ENCODE data around the gene GPX4. TPM values are rescaled to one million over a fixed set of nuclear protein-coding genes. Genes with fewer than 3 reads are reported as not detected.

Gene GPX4
- total RNA-seq, 1 donor, result 288 TPM

DNA sequence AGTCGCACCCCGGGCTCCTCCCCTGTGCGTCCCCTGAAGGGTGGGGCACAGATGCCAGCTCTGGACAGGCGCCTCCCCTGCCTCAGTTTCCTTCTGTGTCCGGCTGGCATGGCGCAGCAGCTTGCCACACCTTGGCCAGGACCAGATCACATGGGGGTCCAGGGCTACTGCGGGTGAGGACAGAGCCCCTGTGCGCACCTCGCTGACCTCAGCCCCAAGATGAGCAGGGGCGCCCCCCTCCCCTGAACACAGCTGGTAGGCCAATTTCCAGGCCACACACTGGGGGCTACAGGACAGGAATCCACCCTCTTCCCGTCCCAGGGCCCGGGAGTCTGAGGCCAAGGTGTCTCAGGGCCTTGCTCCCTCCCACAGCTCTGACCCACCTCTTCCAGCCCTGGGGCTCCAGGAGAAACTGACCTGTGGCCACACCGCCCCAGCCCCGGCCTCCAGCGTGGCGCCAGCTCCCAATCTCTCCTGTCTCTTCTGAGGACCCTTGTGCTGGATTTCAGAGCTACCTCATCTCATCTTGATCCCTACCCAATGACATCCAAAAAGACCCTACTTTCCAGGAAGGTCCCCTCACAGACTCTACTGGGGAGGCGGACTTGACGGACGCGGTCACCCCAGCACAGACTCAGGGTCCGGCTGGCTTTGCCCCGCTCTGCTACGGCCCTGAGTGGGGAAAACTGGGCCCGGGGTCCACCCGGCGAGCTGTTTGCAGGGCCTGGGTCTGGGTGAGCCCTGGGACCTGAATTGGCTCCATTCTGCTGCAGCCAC lies 42.0 kb downstream of the GPX4 start:
- DNase-seq (ENCODE audit: low read depth), result no peak
- no peak overlapping the region for H3K4me3 ChIP-seq (ENCODE audit: low read depth, low read length)
- TF ChIP-seq, protein P1, sequence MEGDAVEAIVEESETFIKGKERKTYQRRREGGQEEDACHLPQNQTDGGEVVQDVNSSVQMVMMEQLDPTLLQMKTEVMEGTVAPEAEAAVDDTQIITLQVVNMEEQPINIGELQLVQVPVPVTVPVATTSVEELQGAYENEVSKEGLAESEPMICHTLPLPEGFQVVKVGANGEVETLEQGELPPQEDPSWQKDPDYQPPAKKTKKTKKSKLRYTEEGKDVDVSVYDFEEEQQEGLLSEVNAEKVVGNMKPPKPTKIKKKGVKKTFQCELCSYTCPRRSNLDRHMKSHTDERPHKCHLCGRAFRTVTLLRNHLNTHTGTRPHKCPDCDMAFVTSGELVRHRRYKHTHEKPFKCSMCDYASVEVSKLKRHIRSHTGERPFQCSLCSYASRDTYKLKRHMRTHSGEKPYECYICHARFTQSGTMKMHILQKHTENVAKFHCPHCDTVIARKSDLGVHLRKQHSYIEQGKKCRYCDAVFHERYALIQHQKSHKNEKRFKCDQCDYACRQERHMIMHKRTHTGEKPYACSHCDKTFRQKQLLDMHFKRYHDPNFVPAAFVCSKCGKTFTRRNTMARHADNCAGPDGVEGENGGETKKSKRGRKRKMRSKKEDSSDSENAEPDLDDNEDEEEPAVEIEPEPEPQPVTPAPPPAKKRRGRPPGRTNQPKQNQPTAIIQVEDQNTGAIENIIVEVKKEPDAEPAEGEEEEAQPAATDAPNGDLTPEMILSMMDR (IDR thresholded peaks at IDR 0.05; ENCODE audit: insufficient read depth, low read length), result no peak

DNA sequence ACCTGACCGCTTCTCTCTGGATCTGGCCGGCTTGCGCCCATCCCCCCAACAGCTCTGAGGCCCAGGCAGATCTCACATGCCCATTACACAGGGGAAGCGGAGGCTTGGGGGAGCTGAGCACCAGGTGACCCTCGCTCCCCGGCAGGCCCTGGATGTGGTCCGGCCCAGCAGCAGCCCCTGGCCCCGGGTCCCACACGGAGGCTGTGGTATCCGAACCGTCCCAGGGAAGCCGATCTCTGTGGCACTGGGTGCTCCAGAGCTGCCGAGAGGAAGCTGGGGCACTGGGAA lies 42.6 kb downstream of the GPX4 start:
- TF ChIP-seq, protein P1 (IDR thresholded peaks at IDR 0.05; ENCODE audit: insufficient read depth, low read length), result no peak
- no peak overlapping the region for H3K4me3 ChIP-seq (ENCODE audit: low read depth, low read length)
- DNase-seq (ENCODE audit: low read depth), result no peak

DNA sequence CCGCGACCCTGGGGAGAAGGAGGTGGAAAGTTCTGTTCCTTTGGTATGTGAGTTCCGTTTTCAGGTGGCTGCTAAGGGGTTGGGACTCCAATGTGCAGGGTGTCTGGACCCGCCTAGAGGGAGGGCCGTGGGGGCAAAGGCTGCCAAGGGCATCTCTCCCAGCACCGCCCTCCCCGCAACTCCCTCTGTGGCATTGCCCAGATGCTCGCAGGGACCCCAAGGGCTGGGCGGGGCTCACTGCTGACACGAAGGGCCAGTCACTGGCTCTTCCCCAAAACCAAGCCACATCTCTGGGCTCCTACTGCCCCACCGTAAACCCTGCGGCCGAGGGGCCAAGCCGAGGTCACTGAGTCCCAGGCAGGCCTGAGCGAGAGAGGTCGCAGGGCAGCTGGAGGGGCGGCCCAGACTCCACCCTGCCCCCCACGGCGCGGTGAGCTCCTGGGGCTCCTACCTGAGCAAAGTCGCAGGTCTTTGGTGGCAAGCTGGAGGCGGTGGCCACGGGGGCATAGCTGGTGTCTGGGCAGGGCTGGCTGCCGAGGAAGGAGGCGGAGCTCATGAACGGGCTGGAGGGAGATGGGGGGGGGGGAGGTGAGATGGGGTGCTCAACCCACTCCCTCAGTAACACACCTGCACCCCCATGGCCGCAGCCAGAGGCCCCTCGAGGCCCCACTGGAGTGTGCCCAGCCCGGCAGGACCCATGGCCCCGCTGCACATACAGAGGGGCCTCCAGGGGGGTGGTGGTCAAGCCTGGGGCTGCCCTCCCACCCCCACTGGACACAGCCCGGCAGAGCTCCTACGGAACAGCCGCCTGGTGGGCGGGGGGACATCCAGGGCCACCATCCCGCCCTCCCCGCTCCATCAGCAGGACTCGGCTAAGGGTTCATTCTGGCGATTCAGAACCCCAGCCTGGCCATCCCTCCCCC lies 43.3 kb downstream of the GPX4 start:
- no peak for DNase-seq (ENCODE audit: low read depth)
- TF ChIP-seq, protein P1 (IDR thresholded peaks at IDR 0.05; ENCODE audit: insufficient read depth, low read length), result no peak
- no peak overlapping the region for H3K4me3 ChIP-seq (ENCODE audit: low read depth, low read length)

GRCh38 chr19:1147934-1148549 lies 44.2 kb downstream of the GPX4 start:
- DNase-seq (ENCODE audit: low read depth), result no peak
- no peak overlapping the region for H3K4me3 ChIP-seq (ENCODE audit: low read depth, low read length)
- TF ChIP-seq, protein P1 (IDR thresholded peaks at IDR 0.05; ENCODE audit: insufficient read depth, low read length), result no peak

DNA sequence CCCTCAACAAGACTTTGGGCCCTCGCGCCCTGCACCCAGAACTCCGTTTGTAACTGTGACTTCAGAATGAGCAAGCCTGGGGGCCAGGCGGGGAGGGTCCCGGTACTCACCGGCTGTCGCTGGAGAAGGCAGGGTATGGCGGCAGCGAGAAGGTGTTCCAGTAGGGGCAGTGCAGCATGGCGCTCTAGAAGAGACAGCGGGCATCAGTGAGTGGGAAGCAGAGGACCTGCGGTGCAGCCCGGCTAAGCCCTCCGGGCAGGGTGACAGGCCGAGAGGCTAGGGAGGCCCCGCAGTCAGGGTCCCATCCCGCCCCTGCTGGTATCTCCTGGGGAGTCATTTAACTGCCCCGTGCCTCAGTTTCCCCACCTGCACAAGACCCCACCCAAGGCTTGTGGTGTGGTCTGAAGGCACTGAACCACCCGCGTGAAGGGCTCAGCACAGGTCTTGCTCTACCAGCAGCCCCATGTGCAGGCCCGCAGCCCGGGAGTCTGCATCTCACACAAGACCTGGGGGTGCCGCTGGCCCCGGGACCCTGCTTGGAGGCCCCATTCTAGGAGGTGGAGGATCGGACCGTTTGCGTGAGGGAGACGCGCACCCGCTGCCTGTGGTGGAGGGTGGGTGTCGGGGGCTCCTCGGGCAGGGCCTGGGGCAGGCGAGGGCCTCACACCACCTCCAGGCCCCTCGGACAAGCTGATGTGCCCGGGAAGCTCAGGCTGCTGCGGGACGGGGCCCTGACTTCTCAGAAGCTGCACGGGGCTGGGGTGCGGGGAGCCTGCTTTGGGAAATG lies 45.7 kb downstream of the GPX4 start:
- no peak overlapping the region for H3K4me3 ChIP-seq (ENCODE audit: low read depth, low read length)
- no peak for DNase-seq (ENCODE audit: low read depth)
- TF ChIP-seq, protein P1 (IDR thresholded peaks at IDR 0.05; ENCODE audit: insufficient read depth, low read length), result no peak

- TF ChIP-seq, protein P1 (IDR thresholded peaks at IDR 0.05; ENCODE audit: insufficient read depth, low read length), result no peak
- no peak overlapping the region for H3K4me3 ChIP-seq (ENCODE audit: low read depth, low read length)
- no peak for DNase-seq (ENCODE audit: low read depth)
Observed at GRCh38 chr19:1150333-1151036, 46.7 kb downstream of the GPX4 start.
